Body of pancreas (tissue), 4 donors: ENCODE results near the gene ZC3H12D. TPM values are rescaled to one million over a fixed set of nuclear protein-coding genes. Genes with fewer than 3 reads are reported as not detected.

Experiments used
- ATAC-seq: fragments of 150-250 bp; one replicate; pipeline ENCODE4 v1.9.1; 2016
- DNase-seq, 4 donors: peaks; one replicate each; pipeline ENCODE4 v3.0.0-alpha.2; 2019
- H3K27ac ChIP-seq, 4 donors: fragments of 200-600 bp; sonication (generic); 1 replicate in 3 of 4; 2 replicates in 1 of 4; pipeline versions ENCODE4 v1.5.1 to v1.6.1; 2016 to 2019; ENCODE audit warnings: mild to moderate bottlenecking in 1 of 4, mixed read lengths in 1 of 4, moderate library complexity in 1 of 4
- H3K27me3 ChIP-seq, 2 donors: fragments of 200-600 bp; sonication (generic); one replicate each; pipeline ENCODE4 v1.6.0; 2016; ENCODE audit warnings: mild to moderate bottlenecking in 1 of 2
- H3K36me3 ChIP-seq, 2 donors: fragments of 200-600 bp; sonication (generic); replicated peaks in 1 of 2; 2 replicates each; pipeline ENCODE4 v1.5.1; 2016; ENCODE audit warnings: low read depth in 2 of 2; ENCODE audit not compliant: insufficient read depth in 1 of 2
- H3K4me1 ChIP-seq: fragments of 200-600 bp; sonication (generic); one replicate; pipeline ENCODE4 v1.6.0; 2016
- H3K4me3 ChIP-seq, 2 donors: fragments of 200-600 bp; sonication (generic); 1 replicate in 1 of 2; 2 replicates in 1 of 2; pipeline ENCODE4 v1.5.1; 2016 to 2019
- H3K9me3 ChIP-seq, 3 donors: fragments of 200-600 bp; sonication (generic); 1 replicate in 2 of 3; 2 replicates in 1 of 3; pipeline ENCODE4 v1.5.1; 2016
- CTCF ChIP-seq, 7 experiments: fragments of 450-650 bp in 4 of 7; fragments of 200-600 bp in 3 of 7; sonication (generic) in 3 of 7; IDR thresholded peaks; one replicate each; pipeline ENCODE4 v1.5.1; 2016 to 2019; ENCODE audit warnings: antibody characterized with exemption in 7 of 7
- POLR2A ChIP-seq, 3 donors: fragments of 450-650 bp; IDR thresholded peaks; one replicate each; pipeline ENCODE4 v1.6.1; 2016; ENCODE audit warnings: antibody characterized with exemption in 3 of 3, mild to moderate bottlenecking in 2 of 3
- WGBS, 2 donors: methylation state at CpG; one replicate each; pipeline ENCODE4 v1.1.5; 2017; 5-methylcytosine and 5-hydroxymethylcytosine counted together
- intact Hi-C: fragments of 100-400 bp; cut with DNase I; formaldehyde crosslinking; loops from one replicate; pipeline ENCODE4 v1.15.1; 2023
- total RNA-seq, 2 donors: library from RNA; depleted of rRNA; stranded (reverse); fragments of >200 nt; gene quantifications; one replicate each; pipeline ENCODE4 v1.1.0, GENCODE V29; 2016

ZC3H12D gene
- total RNA-seq, 2 donors from 2014 or later, result 0.52 to 2.6 TPM

GRCh38 chr6:149459761-149460160 is 25.1 kb downstream of the ZC3H12D start:
- Histone ChIP-seq H3K27me3 (no peaks in the 10 kb centered on the region), H3K36me3 (no peaks in the 10 kb centered on the region), H3K27ac (no peak overlapping the region), H3K9me3 (no peaks in the 10 kb centered on the region), H3K4me3 (no peak overlapping the region), H3K4me1 (peaks cover 4% of the 10 kb centered on the region)
- WGBS, 2 donors, result 78 to 81% methylated on average over 5 of the region's 5 CpGs
- DNase-seq, result no peak
- no peak for ATAC-seq
- TF ChIP-seq CTCF (IDR thresholded peaks at IDR 0.05) (no peak), POLR2A (IDR thresholded peaks at IDR 0.05) (no peak)
- intact Hi-C loops, result no loop called here

- WGBS, 2 donors, result 75 to 80% methylated on average over 1 of the region's 1 CpG
- TF ChIP-seq POLR2A (IDR thresholded peaks at IDR 0.05), result no peak
- TF ChIP-seq CTCF (IDR thresholded peaks at IDR 0.05), result no peak
- DNase-seq, result no peak
- Histone ChIP-seq H3K27ac (no peak overlapping the region), H3K4me1 (peaks cover 13% of the 10 kb centered on the region), H3K4me3 (no peak overlapping the region), H3K9me3 (no peaks in the 10 kb centered on the region), H3K36me3 (no peaks in the 10 kb centered on the region), H3K27me3 (no peaks in the 10 kb centered on the region)
- intact Hi-C loops, result no loop called here
- no peak for ATAC-seq
Observed at GRCh38 chr6:149458806-149459205, 26.0 kb downstream of the ZC3H12D start.

- intact Hi-C loops, result no loop called here
- H3K27ac ChIP-seq, result no peak overlapping the region
- no peaks in the 10 kb centered on the region for H3K9me3 ChIP-seq
- ATAC-seq (no peak), DNase-seq (no peak)
- 94 to 96% methylated on average over 7 of the region's 7 CpGs for whole genome bisulfite sequencing, 2 donors
- H3K4me1 ChIP-seq, result peaks cover 19% of the 10 kb centered on the region
- TF ChIP-seq POLR2A (IDR thresholded peaks at IDR 0.05) (no peak), CTCF (IDR thresholded peaks at IDR 0.05) (no peak)
- H3K4me3 ChIP-seq, result no peak overlapping the region
- no peaks in the 10 kb centered on the region for H3K36me3 ChIP-seq
- no peaks in the 10 kb centered on the region for H3K27me3 ChIP-seq
Observed at GRCh38 chr6:149458196-149458595, 26.6 kb downstream of the ZC3H12D start.

- TF ChIP-seq POLR2A (IDR thresholded peaks at IDR 0.05) (no peak), CTCF (IDR thresholded peaks at IDR 0.05) (no peak)
- no peak overlapping the region for H3K4me3 ChIP-seq
- H3K27ac ChIP-seq, result no peak overlapping the region
- DNase-seq (no peak), ATAC-seq (no peak)
- WGBS, 2 donors, result 75 to 81% methylated on average over 6 to 7 of the region's 7 CpGs
- no peaks in the 10 kb centered on the region for H3K27me3 ChIP-seq
- H3K36me3 ChIP-seq, result no peaks in the 10 kb centered on the region
- intact Hi-C loops, result no loop called here
- peaks cover 21% of the 10 kb centered on the region for H3K4me1 ChIP-seq
- no peaks in the 10 kb centered on the region for H3K9me3 ChIP-seq
Observed at GRCh38 chr6:149457316-149457884, 27.4 kb downstream of the ZC3H12D start.

- intact Hi-C loops, result no loop called here
- no peak overlapping the region for H3K4me3 ChIP-seq
- no peaks in the 10 kb centered on the region for H3K36me3 ChIP-seq
- no peak overlapping the region for H3K27ac ChIP-seq
- TF ChIP-seq POLR2A (IDR thresholded peaks at IDR 0.05) (no peak), CTCF (IDR thresholded peaks at IDR 0.05) (no peak)
- WGBS, 2 donors, result 89 to 92% methylated on average over 6 to 44 of the region's 49 CpGs
- no peak for DNase-seq
- ATAC-seq, result no peak
- H3K27me3 ChIP-seq, result no peaks in the 10 kb centered on the region
- H3K4me1 ChIP-seq, result peaks cover 31% of the 10 kb centered on the region
- H3K9me3 ChIP-seq, result no peaks in the 10 kb centered on the region
Observed at GRCh38 chr6:149456311-149457021, 28.3 kb downstream of the ZC3H12D start.
